MM.1S (cell line): ENCODE results near the gene AHCTF1.

Experiments used
- EZH2 ChIP-seq: fragments of 300-600 bp; sonication (generic); optimal IDR thresholded peaks from 2 replicates; pipeline ENCODE3; 2017; ENCODE audit warnings: low read depth, mild to moderate bottlenecking, antibody characterized with exemption, low read length, mixed read lengths
- EZH2phosphoT487 ChIP-seq: fragments of 300-600 bp; sonication (generic); IDR thresholded peaks from 2 replicates; pipeline ENCODE4 v1.6.1; 2018; ENCODE audit warnings: antibody characterized with exemption, low read length
- TF ChIP-seq, protein P1 (sequence below): fragments of 300-600 bp; sonication (generic); IDR thresholded peaks from 2 replicates; pipeline ENCODE4 v1.5.1; 2016; ENCODE audit warnings: antibody characterized with exemption, low read length, mixed read lengths

DNA sequence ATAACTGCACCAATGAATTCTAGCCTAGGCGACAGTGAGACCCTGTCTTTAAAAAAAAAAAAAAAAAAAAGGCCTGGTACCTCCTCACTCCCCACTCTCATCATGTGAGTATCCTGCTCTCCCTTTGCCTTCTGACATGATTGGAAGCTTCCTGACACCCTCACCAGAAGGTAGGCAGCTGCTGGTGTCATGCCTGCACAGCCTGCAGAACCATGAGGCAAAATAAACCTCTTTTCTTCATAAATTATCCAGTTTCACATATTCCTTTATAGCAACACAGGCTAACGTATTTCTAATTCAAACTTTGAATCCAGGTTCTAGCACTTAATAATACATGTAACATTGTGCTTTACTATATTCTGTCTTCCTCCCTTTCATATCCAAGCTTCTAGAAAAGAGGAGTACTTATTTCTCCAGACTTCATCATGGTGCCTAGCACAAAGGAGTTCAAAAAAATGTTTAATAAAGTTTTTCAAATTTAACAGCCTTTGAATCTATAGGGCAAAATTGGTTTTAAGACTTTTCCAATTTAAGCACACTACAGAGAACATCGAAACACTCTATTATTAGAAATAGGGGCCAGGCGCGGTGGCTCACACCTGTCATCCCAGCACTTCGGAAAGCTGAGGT, 5.6 kb downstream of the AHCTF1 start:
- TF ChIP-seq, protein P1, sequence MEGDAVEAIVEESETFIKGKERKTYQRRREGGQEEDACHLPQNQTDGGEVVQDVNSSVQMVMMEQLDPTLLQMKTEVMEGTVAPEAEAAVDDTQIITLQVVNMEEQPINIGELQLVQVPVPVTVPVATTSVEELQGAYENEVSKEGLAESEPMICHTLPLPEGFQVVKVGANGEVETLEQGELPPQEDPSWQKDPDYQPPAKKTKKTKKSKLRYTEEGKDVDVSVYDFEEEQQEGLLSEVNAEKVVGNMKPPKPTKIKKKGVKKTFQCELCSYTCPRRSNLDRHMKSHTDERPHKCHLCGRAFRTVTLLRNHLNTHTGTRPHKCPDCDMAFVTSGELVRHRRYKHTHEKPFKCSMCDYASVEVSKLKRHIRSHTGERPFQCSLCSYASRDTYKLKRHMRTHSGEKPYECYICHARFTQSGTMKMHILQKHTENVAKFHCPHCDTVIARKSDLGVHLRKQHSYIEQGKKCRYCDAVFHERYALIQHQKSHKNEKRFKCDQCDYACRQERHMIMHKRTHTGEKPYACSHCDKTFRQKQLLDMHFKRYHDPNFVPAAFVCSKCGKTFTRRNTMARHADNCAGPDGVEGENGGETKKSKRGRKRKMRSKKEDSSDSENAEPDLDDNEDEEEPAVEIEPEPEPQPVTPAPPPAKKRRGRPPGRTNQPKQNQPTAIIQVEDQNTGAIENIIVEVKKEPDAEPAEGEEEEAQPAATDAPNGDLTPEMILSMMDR: no peak
- TF ChIP-seq EZH2: no peak
- no peak for TF ChIP-seq EZH2phosphoT487
